Activated CD4-positive, CD25-positive, alpha-beta regulatory T cell treated with anti-CD3 and anti-CD28 coated beads, Interleukin-2, amount 50 U/mL, for 24 hours (primary cell): ENCODE results near the gene ASCC1.

ENCODE experiments used
- ATAC-seq, 2 donors: fragments of 150-1000 bp; cut with Tn5 transposase; one replicate each; pipeline ENCODE4 v1.10.0; 2021; ENCODE audit warnings: mild to moderate bottlenecking in 1 of 2, moderate library complexity in 1 of 2

ASCC1 gene

GRCh38 chr10:72096115-72097000 is 119.7 kb downstream of the ASCC1 start:
- ATAC-seq = no peak

- ATAC-seq = no peak
Observed at GRCh38 chr10:72095195-72095594, 120.9 kb downstream of the ASCC1 start.

- no peak for ATAC-seq
Observed at GRCh38 chr10:72094574-72094973, 121.5 kb downstream of the ASCC1 start.

GRCh38 chr10:72093450-72093849 is 122.6 kb downstream of the ASCC1 start:
- no peak for ATAC-seq

- no peak for ATAC-seq
Observed at GRCh38 chr10:72092987-72093386, 123.1 kb downstream of the ASCC1 start.

- ATAC-seq = no peak
Observed at GRCh38 chr10:72092171-72092924, 123.7 kb downstream of the ASCC1 start.

GRCh38 chr10:72090326-72090725 is 125.8 kb downstream of the ASCC1 start:
- no peak for ATAC-seq

GRCh38 chr10:72089618-72090017 is 126.5 kb downstream of the ASCC1 start:
- no peak for ATAC-seq

GRCh38 chr10:72088889-72089575 is 127.0 kb downstream of the ASCC1 start:
- ATAC-seq = peak; percentile 42 to 49

- peak; percentile 64 to 71 for ATAC-seq
Observed at GRCh38 chr10:72087969-72088888, 127.8 kb downstream of the ASCC1 start, which contains the start of gene SPOCK2. Gene SPOCK2, minus strand, starts transcription at chr10:72088551. Its CDS starts 223 bp downstream, at chr10:72088328.

GRCh38 chr10:72087392-72087968 is 128.6 kb downstream of the ASCC1 start:
- peak; percentile 32 to 40 for ATAC-seq

- no peak for ATAC-seq
Observed at GRCh38 chr10:72086466-72087391, 129.3 kb downstream of the ASCC1 start.

- no peak for ATAC-seq
Observed at GRCh38 chr10:72085864-72086465, 130.1 kb downstream of the ASCC1 start.

- no peak for ATAC-seq
Observed at GRCh38 chr10:72085166-72085565, 130.9 kb downstream of the ASCC1 start.

- ATAC-seq = peak; percentile 46
Observed at GRCh38 chr10:72083790-72084459, 132.2 kb downstream of the ASCC1 start.

- no peak for ATAC-seq
Observed at GRCh38 chr10:72082856-72083789, 133.0 kb downstream of the ASCC1 start.

GRCh38 chr10:72081772-72082590 is 134.1 kb downstream of the ASCC1 start:
- ATAC-seq = no peak
